Activated CD4-positive, alpha-beta T cell treated with anti-CD3 and anti-CD28 coated beads for 4 hours (primary cell): ENCODE data around the gene OSBP2.

Source experiments
- DNase-seq, 2 donors: peaks; one replicate each; pipeline ENCODE4 v3.0.0-alpha.2; 2020

The OSBP2 gene

DNA sequence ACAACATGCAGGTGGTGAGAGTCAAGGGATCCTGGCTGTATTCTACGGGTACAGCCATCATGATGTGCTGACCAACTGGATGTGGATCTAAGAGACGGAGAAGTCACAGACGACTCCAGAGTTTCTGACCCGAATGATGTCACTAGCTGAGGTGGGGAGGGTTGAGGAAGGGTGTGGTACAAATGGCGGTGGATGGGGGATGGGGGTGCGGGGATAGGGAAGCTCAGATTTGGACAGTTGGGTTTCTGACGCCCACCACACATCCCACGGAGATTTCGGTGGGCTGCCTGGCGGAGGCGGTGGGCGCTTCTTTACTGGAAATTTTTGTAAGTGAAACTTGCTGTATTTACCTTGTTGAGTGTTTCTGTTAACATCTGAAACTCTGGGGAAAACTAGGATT lies 126.7 kb downstream of the OSBP2 start:
- no peak for DNase-seq

GRCh38 chr22:30821863-30822215 lies 127.2 kb downstream of the OSBP2 start:
- no peak for DNase-seq

DNA sequence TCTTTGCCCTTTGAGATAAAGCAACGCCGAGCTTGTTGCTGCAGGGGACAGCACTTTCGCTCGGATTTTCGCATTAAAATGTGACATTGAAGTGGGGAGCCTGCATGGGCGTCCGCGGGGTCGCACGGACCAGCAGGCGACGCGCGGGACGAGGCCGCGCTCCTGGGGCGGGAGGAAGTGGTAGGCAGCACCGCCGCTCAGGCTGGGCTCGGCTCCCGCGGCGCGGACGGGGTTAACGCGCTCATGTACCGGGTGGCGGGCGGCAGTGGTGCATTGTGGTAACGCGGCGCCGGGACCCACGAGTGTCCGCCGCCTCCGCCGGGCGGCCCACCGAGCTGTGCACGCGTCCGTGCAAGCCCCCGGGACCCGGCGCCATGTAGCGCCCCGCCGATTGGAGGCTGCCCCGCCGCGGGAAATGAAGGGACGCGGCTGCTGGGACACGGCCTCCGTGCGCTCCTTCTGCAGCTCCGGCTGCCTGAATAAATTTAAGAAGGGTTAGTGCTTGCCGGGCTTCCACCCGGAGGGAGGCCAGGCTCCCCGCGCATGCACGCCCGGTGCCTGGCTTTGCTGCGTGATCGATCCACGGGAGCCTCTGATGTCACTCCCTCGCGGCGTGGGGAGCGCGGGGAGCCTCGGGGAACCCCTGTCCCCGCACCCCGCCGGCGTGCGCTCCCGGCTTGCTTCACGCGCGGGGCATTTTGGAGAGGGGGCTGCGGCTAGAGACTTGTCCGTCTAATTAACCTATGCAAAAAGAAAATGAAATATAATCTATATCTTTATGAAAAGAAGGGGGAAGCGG lies 127.7 kb downstream of the OSBP2 start:
- no peak for DNase-seq

- DNase-seq = no peak
These were observed 128.3 kb downstream of the OSBP2 start for GRCh38 chr22:30823015-30823370.

DNA sequence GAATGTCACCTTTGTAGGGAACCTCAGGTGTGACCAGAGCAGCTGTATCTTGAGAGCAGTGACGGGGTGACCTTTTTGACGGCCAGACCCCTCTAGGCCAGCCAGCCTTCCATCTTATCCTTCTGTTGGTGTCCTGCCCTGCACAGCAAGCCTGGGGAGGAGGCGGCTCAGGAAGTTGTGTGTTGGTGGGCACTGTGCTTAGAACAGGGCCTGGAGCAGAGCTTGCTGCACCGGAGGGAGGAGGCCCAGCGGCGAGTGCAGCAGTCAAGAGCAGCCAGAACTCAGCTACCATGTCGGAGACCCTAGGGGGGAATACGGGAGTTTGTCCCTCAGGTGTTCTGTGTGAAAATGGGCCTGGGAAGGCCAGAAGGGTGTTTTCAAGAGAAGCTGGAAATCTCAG lies 129.4 kb downstream of the OSBP2 start:
- no peak for DNase-seq

GRCh38 chr22:30824711-30825110 lies 130.0 kb downstream of the OSBP2 start:
- DNase-seq = no peak

- DNase-seq = no peak
These were observed 131.2 kb downstream of the OSBP2 start for GRCh38 chr22:30825711-30826505.

DNA sequence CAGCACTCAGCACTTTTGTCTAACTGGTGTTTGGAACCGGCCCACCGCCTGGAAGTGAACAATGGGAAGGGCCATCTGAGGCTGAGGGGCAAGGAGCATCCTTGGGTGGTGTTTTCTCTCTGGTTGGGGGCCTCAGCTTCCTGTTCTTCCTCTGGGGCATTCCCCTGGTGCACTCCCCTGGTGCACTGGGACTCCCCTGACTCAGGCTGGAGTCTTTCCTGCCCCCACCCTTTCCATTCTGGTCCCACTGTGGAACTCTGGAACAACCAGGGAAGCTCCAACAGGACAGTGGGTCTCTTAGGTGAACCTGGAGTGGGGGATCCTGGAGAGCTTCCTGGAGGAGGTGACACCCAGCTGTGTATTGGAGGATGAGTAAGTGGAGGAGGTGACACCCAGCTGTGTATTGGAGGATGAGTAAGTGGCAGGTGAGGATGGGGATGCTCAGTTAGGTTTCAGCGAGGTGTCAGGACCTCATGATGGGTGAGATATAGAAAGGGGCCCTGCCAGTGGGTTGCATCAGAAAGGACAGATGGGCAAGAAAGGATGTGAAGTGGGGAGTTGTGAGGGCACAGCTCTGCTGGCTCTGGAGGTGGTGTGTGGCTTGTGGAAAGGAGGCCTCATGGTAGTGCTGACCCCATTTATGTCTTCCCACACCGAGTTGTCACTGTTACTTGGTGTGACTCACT lies 132.1 kb downstream of the OSBP2 start:
- DNase-seq = no peak

DNA sequence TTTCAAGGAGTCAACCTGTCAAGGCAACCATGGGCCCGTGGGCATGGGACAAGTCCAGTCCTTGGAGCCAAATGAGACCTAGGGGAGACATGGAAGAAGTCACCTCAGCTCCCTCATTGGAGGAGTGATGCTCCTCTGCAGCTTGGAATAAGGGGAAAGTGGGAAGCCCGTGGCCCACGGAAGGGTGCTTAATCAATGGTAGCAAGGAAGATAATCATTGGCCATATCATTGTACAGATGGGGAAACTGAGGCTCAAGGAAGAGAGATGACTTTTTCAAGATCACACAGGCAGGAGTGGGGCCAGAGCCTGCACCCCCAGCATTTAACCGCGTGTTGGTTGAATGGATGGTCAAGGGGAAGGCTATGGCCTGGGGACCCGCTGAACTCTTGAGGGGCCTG lies 133.0 kb downstream of the OSBP2 start:
- no peak for DNase-seq

GRCh38 chr22:30828187-30829155 lies 133.8 kb downstream of the OSBP2 start:
- DNase-seq = no peak

DNA sequence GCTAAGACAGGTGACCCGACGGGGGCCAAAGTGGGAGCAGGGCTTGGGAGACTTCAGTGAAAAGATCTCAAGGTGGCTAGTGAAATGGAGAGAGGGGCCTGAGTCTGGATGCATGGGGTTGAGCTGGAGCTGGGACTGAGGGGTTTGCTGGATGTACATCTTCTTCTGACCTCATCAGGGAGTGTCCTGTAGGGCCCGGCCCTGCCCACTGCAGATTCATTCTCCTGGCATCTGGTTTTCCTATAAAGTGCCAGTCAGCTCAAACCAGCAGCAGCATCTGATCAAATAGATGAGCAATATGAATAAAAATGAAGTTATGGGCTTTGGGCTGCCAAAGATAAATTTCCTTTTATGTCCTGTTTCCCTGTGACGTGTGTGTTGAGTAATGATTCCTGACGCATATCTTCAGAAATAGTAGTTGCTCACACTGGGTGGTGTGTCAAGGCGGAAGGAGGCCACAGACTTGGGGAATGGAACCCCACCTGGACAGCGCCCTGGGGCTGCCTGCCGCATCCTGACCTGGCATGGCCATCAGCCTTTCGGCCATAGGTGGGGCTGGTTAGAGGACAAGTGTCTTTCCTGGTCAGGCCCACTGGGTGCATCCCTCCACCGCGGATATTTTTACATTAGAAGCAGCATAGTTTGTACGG lies 135.4 kb downstream of the OSBP2 start:
- no peak for DNase-seq

DNA sequence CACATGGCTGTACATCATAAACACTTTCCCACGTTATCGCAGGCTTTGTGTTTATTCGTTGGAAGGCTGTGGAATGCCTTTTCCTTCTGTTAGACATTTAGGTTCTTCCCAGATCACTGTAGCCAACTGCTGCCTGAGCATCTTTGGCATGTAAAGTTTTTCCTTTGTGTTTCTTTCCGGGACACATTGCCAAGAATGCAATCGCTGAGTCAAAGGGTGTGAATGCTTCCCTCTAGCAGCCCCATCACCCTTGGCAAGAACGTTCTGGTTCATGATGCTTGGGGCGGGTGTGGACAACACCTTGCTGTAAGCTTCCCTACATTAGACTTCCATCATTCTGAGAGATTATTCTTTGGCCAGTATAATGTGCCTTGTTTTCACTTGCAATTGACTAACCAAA lies 136.2 kb downstream of the OSBP2 start:
- no peak for DNase-seq

GRCh38 chr22:30832407-30832987 lies 137.8 kb downstream of the OSBP2 start:
- DNase-seq = no peak

- no peak for DNase-seq
These were observed 138.6 kb downstream of the OSBP2 start for GRCh38 chr22:30833322-30833721.

GRCh38 chr22:30837531-30837930 lies 142.9 kb downstream of the OSBP2 start:
- DNase-seq = no peak

GRCh38 chr22:30838111-30838510 lies 143.4 kb downstream of the OSBP2 start:
- no peak for DNase-seq

DNA sequence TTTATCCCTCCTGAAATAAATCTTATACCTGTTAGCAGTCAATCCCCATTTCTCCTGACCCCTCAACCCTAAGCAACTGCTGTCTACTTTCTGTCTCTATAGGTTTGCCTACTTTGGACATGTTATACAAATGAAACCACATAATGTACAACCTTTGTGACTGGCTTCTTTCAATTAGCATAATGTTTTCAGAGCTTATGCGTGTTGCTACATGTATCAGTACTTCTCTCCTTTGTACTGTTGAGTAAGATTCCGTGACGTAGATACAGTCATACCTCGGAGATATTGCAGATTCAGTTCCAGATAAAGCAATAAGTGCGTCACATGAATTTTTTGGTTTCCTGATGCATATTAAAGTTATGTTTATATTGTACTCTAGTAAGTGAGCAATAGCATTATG lies 146.6 kb downstream of the OSBP2 start:
- no peak for DNase-seq

DNA sequence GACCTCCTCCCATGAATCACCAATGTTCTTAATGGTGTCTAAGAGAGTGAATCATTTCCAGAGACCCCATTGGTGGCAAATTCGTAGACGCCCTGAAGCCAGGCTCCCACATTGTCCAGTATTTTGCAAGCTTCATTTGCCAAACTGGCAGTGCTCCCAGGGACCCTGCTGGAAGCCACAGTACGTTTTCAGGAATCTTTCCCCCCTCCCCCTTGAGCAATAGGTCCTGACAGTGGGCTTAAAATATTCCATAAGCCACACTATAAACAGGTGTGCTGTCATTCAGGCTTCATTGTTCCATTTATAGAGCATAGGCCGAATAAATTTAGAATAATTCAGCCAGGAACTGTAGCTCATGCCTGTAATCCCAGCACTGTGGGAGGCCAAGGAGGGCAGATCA lies 148.6 kb downstream of the OSBP2 start:
- DNase-seq = no peak

DNA sequence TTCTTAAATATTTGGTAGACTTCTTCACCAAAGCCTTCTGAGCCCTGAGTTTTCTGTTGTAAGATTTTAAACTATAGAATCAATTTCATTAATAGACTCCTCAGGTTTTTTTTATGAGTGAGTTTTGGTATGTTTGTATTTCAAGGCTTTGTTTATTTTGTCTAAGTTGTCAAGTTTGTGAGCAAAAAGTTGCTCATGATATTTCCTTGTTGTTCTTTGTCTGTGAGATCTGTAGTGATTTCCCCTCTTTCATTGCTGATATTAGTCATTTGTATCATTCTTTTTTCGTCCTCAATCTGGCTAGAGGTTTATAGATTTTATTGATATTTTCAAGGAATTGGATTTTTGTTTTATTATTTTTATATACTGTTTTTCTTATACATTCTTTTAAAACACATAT lies 152.9 kb downstream of the OSBP2 start:
- no peak for DNase-seq

DNA sequence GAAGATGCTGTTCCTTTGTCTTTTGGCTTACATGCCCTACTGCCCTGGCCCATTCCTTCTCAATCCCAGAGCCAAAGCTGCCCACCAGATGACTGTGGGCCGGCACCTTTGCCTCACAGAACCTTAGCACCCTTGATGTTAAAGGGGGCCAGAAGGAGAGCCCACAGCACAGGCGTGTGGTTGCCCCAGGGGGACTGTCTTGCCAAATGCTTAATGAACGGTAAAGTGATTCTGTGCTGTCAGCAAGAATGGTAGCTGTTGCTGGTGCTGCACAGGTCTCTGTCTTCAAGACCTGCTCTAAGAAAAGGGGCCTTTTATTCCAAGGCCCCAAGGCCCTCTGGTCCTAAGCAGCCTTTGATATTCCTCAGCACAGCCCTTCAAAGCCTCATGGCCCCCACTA lies 160.6 kb downstream of the OSBP2 start:
- no peak for DNase-seq

DNA sequence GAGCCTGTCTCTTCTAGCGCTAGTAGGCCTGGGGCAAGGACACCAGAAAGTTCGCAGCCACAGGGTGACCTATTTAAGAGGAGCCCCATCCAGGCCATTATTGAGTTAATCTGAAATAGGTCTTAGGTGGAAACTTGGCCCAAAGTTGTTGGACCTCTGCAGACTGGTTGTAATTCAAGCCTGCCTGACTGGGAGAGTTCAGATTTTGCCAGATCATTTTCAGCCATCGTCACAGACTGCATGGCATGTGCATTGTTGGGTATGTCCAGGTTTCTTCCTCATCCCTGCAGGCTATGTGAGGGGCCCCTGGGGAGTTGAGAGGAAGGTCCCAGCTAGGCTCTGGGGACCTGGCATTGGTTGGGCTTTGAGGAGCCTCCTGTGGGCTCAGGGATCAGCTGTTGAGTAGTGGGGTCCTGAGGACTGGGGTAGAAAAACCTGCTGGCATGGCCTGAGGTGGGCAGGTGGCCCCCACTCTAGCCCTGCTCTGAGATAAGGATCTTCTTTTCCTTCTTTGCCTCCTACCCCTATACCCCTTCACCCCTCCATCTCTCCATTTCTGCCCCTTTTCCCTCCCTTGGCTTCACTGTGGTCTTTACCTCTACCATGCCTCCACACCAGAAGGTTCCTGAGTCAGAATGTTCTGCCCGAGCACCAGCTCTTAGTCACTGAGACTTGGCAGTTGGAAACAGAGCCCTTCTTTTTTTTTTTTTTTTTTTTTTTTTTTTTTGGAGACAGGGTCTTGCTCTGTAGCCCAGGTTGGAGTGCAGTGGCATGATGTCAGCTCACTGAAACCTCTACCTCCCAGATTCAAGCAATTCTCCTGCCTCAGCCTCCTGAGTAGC lies 161.2 kb downstream of the OSBP2 start:
- DNase-seq = no peak
